K562 (cell line): ENCODE measurements around the gene DDX54. TPM values are rescaled to one million over a fixed set of nuclear protein-coding genes. Genes with fewer than 3 reads are reported as not detected.

Experiments
- microRNA-seq: library from miRNA; unstranded; fragments of <30 nt; microRNA quantifications from one replicate; pipeline ENCODE4, GENCODE V29; 2018; ENCODE audit warnings: borderline microRNAs expressed
- polyA plus RNA-seq, 8 experiments: library from polyadenylated mRNA; depleted of rRNA in 4 of 8; stranded (reverse) in 5 of 8; unstranded in 3 of 8; fragments of >200 nt; fragmentation: Nextera tagmentation in 2 of 8; fragmentation: Illumina TruSeq in 1 of 8; extraction: Ambion mirVana in 2 of 8; extraction: Trizol in 1 of 8; gene quantifications; 2 replicates each; pipeline versions ENCODE4 v1.2.1 to v1.2.3, GENCODE V29; 2011 to 2014; ENCODE audit warnings: inconsistent platforms in 1 of 8, missing spikeins in 1 of 8
- small RNA-seq: library from RNA; depleted of rRNA; stranded (forward); fragments of <200 nt; gene quantifications from one replicate; pipeline ENCODE3, GENCODE V24; 2014
- total RNA-seq, 7 experiments: library from RNA; depleted of rRNA in 6 of 7; stranded (reverse); fragments of >200 nt in 6 of 7; fragmentation: Illumina TruSeq in 2 of 7; extraction: Trizol in 2 of 7; gene quantifications; 2 replicates each; pipeline versions ENCODE4 v1.2.1 to v1.2.3, GENCODE V29; 2011 to 2021; ENCODE audit warnings: low replicate concordance in 1 of 7

DDX54 gene
- total and polyA plus RNA-seq, 9 of the 15 experiments (the other 6 are each of a cell fraction or from before 2014, with no cell fraction given) = 1.4 to 135 (median 51.4) TPM

Small RNA genes lying within 50 kb of the gene (microRNA-seq; reads per million reads assigned to microRNA genes)
- gene MIR7106 = not detected

Small RNA genes lying within 50 kb of the gene (small RNA-seq; reads per million reads assigned to genes)
- not detected for gene MIR7106
- not detected for gene RF00019

Other genes with a start within 250 kb of the DDX54 start
Only the 7 nearest of the 11 such genes appear.
- gene DTX1, start 128.7 kb downstream of the DDX54 start, total RNA-seq (2014; rRNA removed) = not detected in 2 replicates
- gene DTX1, start 128.7 kb downstream of the DDX54 start, total RNA-seq (2014; rRNA removed; fragmentation: Illumina TruSeq; extraction: Trizol) = not detected in 2 replicates
- gene DTX1, start 128.7 kb downstream of the DDX54 start, total RNA-seq (2015; rRNA removed; fragmentation: Illumina TruSeq; extraction: Trizol) = not detected in 2 replicates
- gene DTX1, start 128.7 kb downstream of the DDX54 start, total RNA-seq (2021) = not detected in 2 replicates
- not detected in 2 replicates for gene DTX1, start 128.7 kb downstream of the DDX54 start, polyA plus RNA-seq (2011; rRNA removed)
- gene DTX1, start 128.7 kb downstream of the DDX54 start, polyA plus RNA-seq (2014; fragmentation: Illumina TruSeq; extraction: Trizol) = not detected in 2 replicates
- not detected for gene DTX1, start 128.7 kb downstream of the DDX54 start, polyA plus RNA-seq (2014; fragmentation: Nextera tagmentation; extraction: Ambion mirVana)
- not detected in 2 replicates for gene DTX1, start 128.7 kb downstream of the DDX54 start, polyA plus RNA-seq (2014; rRNA removed)
- 0.08 and 0.14 TPM in 2 replicates for gene RASAL1, start 49.7 kb downstream of the DDX54 start, total RNA-seq (2014; rRNA removed)
- not detected in 2 replicates for gene RASAL1, start 49.7 kb downstream of the DDX54 start, total RNA-seq (2014; rRNA removed; fragmentation: Illumina TruSeq; extraction: Trizol)
- not detected in 2 replicates for gene RASAL1, start 49.7 kb downstream of the DDX54 start, total RNA-seq (2015; rRNA removed; fragmentation: Illumina TruSeq; extraction: Trizol)
- gene RASAL1, start 49.7 kb downstream of the DDX54 start, total RNA-seq (2021) = 0.16 TPM in 1 of 2 replicates, not detected in the other
- gene RASAL1, start 49.7 kb downstream of the DDX54 start, polyA plus RNA-seq (2011; rRNA removed) = 0.06 TPM in 1 of 2 replicates, not detected in the other
- not detected in 2 replicates for gene RASAL1, start 49.7 kb downstream of the DDX54 start, polyA plus RNA-seq (2014; fragmentation: Illumina TruSeq; extraction: Trizol)
- not detected for gene RASAL1, start 49.7 kb downstream of the DDX54 start, polyA plus RNA-seq (2014; fragmentation: Nextera tagmentation; extraction: Ambion mirVana)
- gene RASAL1, start 49.7 kb downstream of the DDX54 start, polyA plus RNA-seq (2014; rRNA removed) = not detected in 2 replicates
- not detected in 2 replicates for gene CFAP73, start 35.8 kb downstream of the DDX54 start, total RNA-seq (2014; rRNA removed)
- gene CFAP73, start 35.8 kb downstream of the DDX54 start, total RNA-seq (2014; rRNA removed; fragmentation: Illumina TruSeq; extraction: Trizol) = not detected in 2 replicates
- not detected in 2 replicates for gene CFAP73, start 35.8 kb downstream of the DDX54 start, total RNA-seq (2015; rRNA removed; fragmentation: Illumina TruSeq; extraction: Trizol)
- gene CFAP73, start 35.8 kb downstream of the DDX54 start, total RNA-seq (2021) = not detected in 2 replicates
- not detected in 2 replicates for gene CFAP73, start 35.8 kb downstream of the DDX54 start, polyA plus RNA-seq (2011; rRNA removed)
- gene CFAP73, start 35.8 kb downstream of the DDX54 start, polyA plus RNA-seq (2014; fragmentation: Illumina TruSeq; extraction: Trizol) = not detected in 2 replicates
- gene CFAP73, start 35.8 kb downstream of the DDX54 start, polyA plus RNA-seq (2014; fragmentation: Nextera tagmentation; extraction: Ambion mirVana) = not detected
- gene CFAP73, start 35.8 kb downstream of the DDX54 start, polyA plus RNA-seq (2014; rRNA removed) = not detected in 2 replicates
- gene RITA1, start 243 bp upstream of the DDX54 start, total RNA-seq (2014; rRNA removed) = 40.4 and 52.0 TPM in 2 replicates
- 12.7 and 15.6 TPM in 2 replicates for gene RITA1, start 243 bp upstream of the DDX54 start, total RNA-seq (2014; rRNA removed; fragmentation: Illumina TruSeq; extraction: Trizol)
- 34.3 and 36.7 TPM in 2 replicates for gene RITA1, start 243 bp upstream of the DDX54 start, total RNA-seq (2015; rRNA removed; fragmentation: Illumina TruSeq; extraction: Trizol)
- 34.9 and 38.9 TPM in 2 replicates for gene RITA1, start 243 bp upstream of the DDX54 start, total RNA-seq (2021)
- 17.6 and 17.9 TPM in 2 replicates for gene RITA1, start 243 bp upstream of the DDX54 start, polyA plus RNA-seq (2011; rRNA removed)
- 18.0 and 27.7 TPM in 2 replicates for gene RITA1, start 243 bp upstream of the DDX54 start, polyA plus RNA-seq (2014; fragmentation: Illumina TruSeq; extraction: Trizol)
- 1 to 10 TPM; 2.8 to 3.5 TPM for gene RITA1, start 243 bp upstream of the DDX54 start, polyA plus RNA-seq (2014; fragmentation: Nextera tagmentation; extraction: Ambion mirVana)
- 26.4 and 35.0 TPM in 2 replicates for gene RITA1, start 243 bp upstream of the DDX54 start, polyA plus RNA-seq (2014; rRNA removed)
- 6.4 and 9.2 TPM in 2 replicates for gene TPCN1, start 36.0 kb upstream of the DDX54 start, total RNA-seq (2014; rRNA removed)
- gene TPCN1, start 36.0 kb upstream of the DDX54 start, total RNA-seq (2014; rRNA removed; fragmentation: Illumina TruSeq; extraction: Trizol) = 5.5 and 6.1 TPM in 2 replicates
- 7.4 and 7.8 TPM in 2 replicates for gene TPCN1, start 36.0 kb upstream of the DDX54 start, total RNA-seq (2015; rRNA removed; fragmentation: Illumina TruSeq; extraction: Trizol)
- 23.8 and 27.2 TPM in 2 replicates for gene TPCN1, start 36.0 kb upstream of the DDX54 start, total RNA-seq (2021)
- gene TPCN1, start 36.0 kb upstream of the DDX54 start, polyA plus RNA-seq (2011; rRNA removed) = 12.8 and 18.9 TPM in 2 replicates
- gene TPCN1, start 36.0 kb upstream of the DDX54 start, polyA plus RNA-seq (2014; fragmentation: Illumina TruSeq; extraction: Trizol) = 16.2 and 17.0 TPM in 2 replicates
- gene TPCN1, start 36.0 kb upstream of the DDX54 start, polyA plus RNA-seq (2014; fragmentation: Nextera tagmentation; extraction: Ambion mirVana) = 1 to 10 TPM in 1 of 2 experiments, under 1 TPM in 1; 0.80 to 1.1 TPM
- 19.2 and 19.3 TPM in 2 replicates for gene TPCN1, start 36.0 kb upstream of the DDX54 start, polyA plus RNA-seq (2014; rRNA removed)
- 18.5 and 26.3 TPM in 2 replicates for gene SLC8B1, start 149.6 kb upstream of the DDX54 start, total RNA-seq (2014; rRNA removed)
- 12.6 and 18.1 TPM in 2 replicates for gene SLC8B1, start 149.6 kb upstream of the DDX54 start, total RNA-seq (2014; rRNA removed; fragmentation: Illumina TruSeq; extraction: Trizol)
- gene SLC8B1, start 149.6 kb upstream of the DDX54 start, total RNA-seq (2015; rRNA removed; fragmentation: Illumina TruSeq; extraction: Trizol) = 21.0 and 21.2 TPM in 2 replicates
- 31.8 and 34.1 TPM in 2 replicates for gene SLC8B1, start 149.6 kb upstream of the DDX54 start, total RNA-seq (2021)
- 18.2 and 25.0 TPM in 2 replicates for gene SLC8B1, start 149.6 kb upstream of the DDX54 start, polyA plus RNA-seq (2011; rRNA removed)
- 23.0 and 24.1 TPM in 2 replicates for gene SLC8B1, start 149.6 kb upstream of the DDX54 start, polyA plus RNA-seq (2014; fragmentation: Illumina TruSeq; extraction: Trizol)
- under 1 TPM; 0.86 to 0.87 TPM for gene SLC8B1, start 149.6 kb upstream of the DDX54 start, polyA plus RNA-seq (2014; fragmentation: Nextera tagmentation; extraction: Ambion mirVana)
- 25.2 and 26.5 TPM in 2 replicates for gene SLC8B1, start 149.6 kb upstream of the DDX54 start, polyA plus RNA-seq (2014; rRNA removed)
- 7.2 and 9.1 TPM in 2 replicates for gene PLBD2, start 173.1 kb upstream of the DDX54 start, total RNA-seq (2014; rRNA removed)
- 1.3 and 2.4 TPM in 2 replicates for gene PLBD2, start 173.1 kb upstream of the DDX54 start, total RNA-seq (2014; rRNA removed; fragmentation: Illumina TruSeq; extraction: Trizol)
- gene PLBD2, start 173.1 kb upstream of the DDX54 start, total RNA-seq (2015; rRNA removed; fragmentation: Illumina TruSeq; extraction: Trizol) = 4.1 and 4.4 TPM in 2 replicates
- gene PLBD2, start 173.1 kb upstream of the DDX54 start, total RNA-seq (2021) = 33.1 and 37.4 TPM in 2 replicates
- gene PLBD2, start 173.1 kb upstream of the DDX54 start, polyA plus RNA-seq (2011; rRNA removed) = 5.5 and 7.8 TPM in 2 replicates
- 31.3 and 33.7 TPM in 2 replicates for gene PLBD2, start 173.1 kb upstream of the DDX54 start, polyA plus RNA-seq (2014; fragmentation: Illumina TruSeq; extraction: Trizol)
- 1 to 10 TPM; 5.0 to 6.0 TPM for gene PLBD2, start 173.1 kb upstream of the DDX54 start, polyA plus RNA-seq (2014; fragmentation: Nextera tagmentation; extraction: Ambion mirVana)
- 16.4 and 17.6 TPM in 2 replicates for gene PLBD2, start 173.1 kb upstream of the DDX54 start, polyA plus RNA-seq (2014; rRNA removed)